Measurements from ENCODE around the gene GCA.

The GCA gene

GRCh38 chr2:162330881-162331280, 13.1 kb upstream of the GCA start:
- H3K27me3 ChIP-seq (ENCODE audit: insufficient read depth, low read length) = no peaks in the 10 kb centered on the region
- H3K36me3 ChIP-seq (ENCODE audit: insufficient read depth, low read length) = no peaks in the 10 kb centered on the region
- 83% methylated on average over 1 of the region's 1 CpG for WGBS
- no peaks in the 10 kb centered on the region for H3K4me1 ChIP-seq (ENCODE audit: insufficient read depth, low read length)
- H3K4me3 ChIP-seq (ENCODE audit: low read length) = no peak overlapping the region
- no peak overlapping the region for H3K27ac ChIP-seq (ENCODE audit: low read depth, low read length)
- H3K9me3 ChIP-seq (ENCODE audit: insufficient read depth, low read depth, low read length) = no peaks in the 10 kb centered on the region
- H3K9ac ChIP-seq (ENCODE audit: low read depth, low read length) = no peak overlapping the region

DNA sequence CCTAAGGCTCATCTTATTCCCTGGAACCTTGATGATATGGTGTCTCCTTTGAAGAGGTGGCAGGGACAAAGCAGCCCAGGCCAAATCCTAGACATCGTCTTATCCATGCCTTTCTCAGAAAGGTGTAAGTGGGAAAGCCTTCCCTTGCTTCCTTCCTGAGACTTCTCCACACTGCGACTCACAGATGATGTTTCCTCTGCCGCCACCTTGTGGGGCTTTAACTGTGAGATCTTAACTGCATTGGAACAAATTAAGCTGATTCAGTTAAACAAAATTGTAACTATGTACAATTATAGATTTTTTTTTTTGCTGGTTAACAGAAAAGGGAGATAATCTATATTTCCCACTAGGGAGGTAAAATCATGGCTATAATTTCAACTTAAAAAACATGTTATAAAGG, 10.0 kb upstream of the GCA start:
- WGBS = 36% methylated on average over 3 of the region's 3 CpGs
- Histone ChIP-seq H3K4me1 (ENCODE audit: insufficient read depth, low read length) (no peaks in the 10 kb centered on the region), H3K9me3 (ENCODE audit: insufficient read depth, low read depth, low read length) (no peaks in the 10 kb centered on the region), H3K4me3 (ENCODE audit: low read length) (no peak overlapping the region), H3K9ac (ENCODE audit: low read depth, low read length) (no peak overlapping the region), H3K27me3 (ENCODE audit: insufficient read depth, low read length) (no peaks in the 10 kb centered on the region), H3K36me3 (ENCODE audit: insufficient read depth, low read length) (no peaks in the 10 kb centered on the region), H3K27ac (ENCODE audit: low read depth, low read length) (no peak overlapping the region)

- H3K36me3 ChIP-seq (ENCODE audit: insufficient read depth, low read length) = no peaks in the 10 kb centered on the region
- H3K27ac ChIP-seq (ENCODE audit: low read depth, low read length) = no peak overlapping the region
- no peaks in the 10 kb centered on the region for H3K4me1 ChIP-seq (ENCODE audit: insufficient read depth, low read length)
- WGBS = 100% methylated on average over 1 of the region's 2 CpGs
- H3K4me3 ChIP-seq (ENCODE audit: low read length) = no peak overlapping the region
- no peaks in the 10 kb centered on the region for H3K9me3 ChIP-seq (ENCODE audit: insufficient read depth, low read depth, low read length)
- peaks cover 8% of the 10 kb centered on the region; the same call in 1 of the 2 replicates for H3K27me3 ChIP-seq (ENCODE audit: insufficient read depth, low read length)
- H3K9ac ChIP-seq (ENCODE audit: low read depth, low read length) = no peak overlapping the region
Observed at GRCh38 chr2:162337868-162338267, 6.1 kb upstream of the GCA start.

DNA sequence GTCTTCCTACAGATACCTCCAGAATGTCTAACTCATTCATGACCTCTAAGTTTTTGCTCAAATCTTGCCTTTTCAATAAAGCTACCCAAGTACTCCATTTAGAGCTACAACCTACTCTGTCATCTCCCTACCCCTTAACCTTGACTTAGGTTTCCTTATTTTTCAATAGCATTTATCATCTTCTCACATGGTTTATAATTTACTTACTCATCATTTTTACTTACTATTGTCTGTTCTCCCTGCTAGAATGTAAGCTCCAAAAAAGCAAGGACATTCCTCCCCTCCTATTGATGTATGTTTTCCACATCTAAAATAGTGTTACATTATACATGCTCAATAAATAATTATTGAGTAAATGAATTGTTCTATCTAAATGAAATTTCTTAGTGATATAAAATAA, 3.1 kb upstream of the GCA start:
- peaks cover 7% of the 10 kb centered on the region; the same call in 1 of the 2 replicates for H3K4me1 ChIP-seq (ENCODE audit: insufficient read depth, low read length)
- no peaks in the 10 kb centered on the region for H3K9me3 ChIP-seq (ENCODE audit: insufficient read depth, low read depth, low read length)
- H3K9ac ChIP-seq (ENCODE audit: low read depth, low read length) = no peak overlapping the region
- H3K4me3 ChIP-seq (ENCODE audit: low read length) = no peak overlapping the region
- H3K27me3 ChIP-seq (ENCODE audit: insufficient read depth, low read length) = peaks cover 12% of the 10 kb centered on the region; the same call in 1 of the 2 replicates
- no peaks in the 10 kb centered on the region for H3K36me3 ChIP-seq (ENCODE audit: insufficient read depth, low read length)
- H3K27ac ChIP-seq (ENCODE audit: low read depth, low read length) = no peak overlapping the region

GRCh38 chr2:162342321-162342720, 1.6 kb upstream of the GCA start:
- Histone ChIP-seq H3K9me3 (ENCODE audit: insufficient read depth, low read depth, low read length) (no peaks in the 10 kb centered on the region), H3K27ac (ENCODE audit: low read depth, low read length) (no peak overlapping the region), H3K4me1 (ENCODE audit: insufficient read depth, low read length) (peaks cover 7% of the 10 kb centered on the region; the same call in 1 of the 2 replicates), H3K4me3 (ENCODE audit: low read length) (no peak overlapping the region), H3K9ac (ENCODE audit: low read depth, low read length) (no peak overlapping the region), H3K36me3 (ENCODE audit: insufficient read depth, low read length) (no peaks in the 10 kb centered on the region), H3K27me3 (ENCODE audit: insufficient read depth, low read length) (peaks cover 12% of the 10 kb centered on the region; the same call in 1 of the 2 replicates)
- WGBS = 85% methylated on average over 3 of the region's 3 CpGs

GRCh38 chr2:162342841-162343240, 1.1 kb upstream of the GCA start:
- H3K27ac ChIP-seq (ENCODE audit: low read depth, low read length) = no peak overlapping the region
- peaks cover 12% of the 10 kb centered on the region; the same call in 1 of the 2 replicates for H3K27me3 ChIP-seq (ENCODE audit: insufficient read depth, low read length)
- WGBS = 97% methylated on average over 2 of the region's 2 CpGs
- no peaks in the 10 kb centered on the region for H3K9me3 ChIP-seq (ENCODE audit: insufficient read depth, low read depth, low read length)
- peaks cover 7% of the 10 kb centered on the region; the same call in 1 of the 2 replicates for H3K4me1 ChIP-seq (ENCODE audit: insufficient read depth, low read length)
- H3K9ac ChIP-seq (ENCODE audit: low read depth, low read length) = no peak overlapping the region
- H3K4me3 ChIP-seq (ENCODE audit: low read length) = no peak overlapping the region
- no peaks in the 10 kb centered on the region for H3K36me3 ChIP-seq (ENCODE audit: insufficient read depth, low read length)

DNA sequence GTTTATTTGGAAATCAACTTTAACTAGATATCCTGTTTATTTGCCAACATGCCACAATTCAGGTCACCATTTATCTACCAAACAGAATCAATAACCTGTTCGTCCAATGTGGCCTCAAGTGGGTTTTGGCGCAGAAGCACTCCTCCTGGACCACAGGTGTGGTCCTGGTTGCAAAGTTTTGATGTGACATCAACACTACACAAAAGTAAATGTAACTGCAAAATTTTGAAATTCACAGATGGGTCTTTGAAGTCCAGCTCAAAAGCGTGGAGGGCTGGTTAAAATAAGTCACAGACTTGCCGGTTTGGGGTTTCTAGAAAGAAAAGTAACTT, 474 bp upstream of the GCA start:
- peaks cover 12% of the 10 kb centered on the region; the same call in 1 of the 2 replicates for H3K27me3 ChIP-seq (ENCODE audit: insufficient read depth, low read length)
- H3K36me3 ChIP-seq (ENCODE audit: insufficient read depth, low read length) = no peaks in the 10 kb centered on the region
- peaks cover 7% of the 10 kb centered on the region; the same call in 1 of the 2 replicates for H3K4me1 ChIP-seq (ENCODE audit: insufficient read depth, low read length)
- peak overlapping the region; percentile 83 for H3K4me3 ChIP-seq (ENCODE audit: low read length)
- WGBS = 57% methylated on average over 4 of the region's 4 CpGs
- peak overlapping the region; percentile 56; the same call in 1 of the 2 replicates for H3K9ac ChIP-seq (ENCODE audit: low read depth, low read length)
- no peak overlapping the region for H3K27ac ChIP-seq (ENCODE audit: low read depth, low read length)
- no peaks in the 10 kb centered on the region for H3K9me3 ChIP-seq (ENCODE audit: insufficient read depth, low read depth, low read length)

GRCh38 chr2:162344617-162344950, 652 bp downstream of the GCA start:
- peaks cover 7% of the 10 kb centered on the region; the same call in 1 of the 2 replicates for H3K4me1 ChIP-seq (ENCODE audit: insufficient read depth, low read length)
- H3K27me3 ChIP-seq (ENCODE audit: insufficient read depth, low read length) = peaks cover 12% of the 10 kb centered on the region; the same call in 1 of the 2 replicates
- peak overlapping the region; percentile 79 for H3K9ac ChIP-seq (ENCODE audit: low read depth, low read length)
- no peaks in the 10 kb centered on the region for H3K36me3 ChIP-seq (ENCODE audit: insufficient read depth, low read length)
- peak overlapping the region; percentile 31; the same call in 1 of the 2 replicates for H3K27ac ChIP-seq (ENCODE audit: low read depth, low read length)
- 18% methylated on average over 7 of the region's 8 CpGs for WGBS
- H3K4me3 ChIP-seq (ENCODE audit: low read length) = peak overlapping the region; percentile 83
- H3K9me3 ChIP-seq (ENCODE audit: insufficient read depth, low read depth, low read length) = no peaks in the 10 kb centered on the region

DNA sequence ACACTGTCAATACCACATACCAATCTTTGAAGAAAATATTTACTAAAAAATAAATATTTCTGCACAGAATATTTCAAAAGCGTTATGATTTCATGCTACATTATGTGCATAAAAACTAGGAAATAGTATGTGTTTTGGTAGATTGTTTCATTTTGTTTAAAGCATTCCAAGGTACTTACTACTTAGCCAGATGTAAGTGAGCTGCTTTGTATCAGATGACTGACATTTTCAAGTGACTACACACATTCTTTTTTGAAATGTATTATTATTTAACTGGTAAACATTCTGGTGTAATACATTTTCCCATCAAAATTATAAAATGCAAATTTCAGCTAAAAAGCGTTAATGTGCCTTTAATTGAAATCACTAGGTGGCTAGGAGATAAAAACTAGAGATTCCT, 21.5 kb downstream of the GCA start:
- H3K27me3 ChIP-seq (ENCODE audit: insufficient read depth, low read length) = no peaks in the 10 kb centered on the region
- H3K36me3 ChIP-seq (ENCODE audit: insufficient read depth, low read length) = peaks cover 6% of the 10 kb centered on the region; the same call in 1 of the 2 replicates
- no peak overlapping the region for H3K9ac ChIP-seq (ENCODE audit: low read depth, low read length)
- H3K9me3 ChIP-seq (ENCODE audit: insufficient read depth, low read depth, low read length) = no peaks in the 10 kb centered on the region
- 100% methylated on average over 1 of the region's 2 CpGs for WGBS
- H3K4me3 ChIP-seq (ENCODE audit: low read length) = no peak overlapping the region
- H3K27ac ChIP-seq (ENCODE audit: low read depth, low read length) = no peak overlapping the region
- no peaks in the 10 kb centered on the region for H3K4me1 ChIP-seq (ENCODE audit: insufficient read depth, low read length)

DNA sequence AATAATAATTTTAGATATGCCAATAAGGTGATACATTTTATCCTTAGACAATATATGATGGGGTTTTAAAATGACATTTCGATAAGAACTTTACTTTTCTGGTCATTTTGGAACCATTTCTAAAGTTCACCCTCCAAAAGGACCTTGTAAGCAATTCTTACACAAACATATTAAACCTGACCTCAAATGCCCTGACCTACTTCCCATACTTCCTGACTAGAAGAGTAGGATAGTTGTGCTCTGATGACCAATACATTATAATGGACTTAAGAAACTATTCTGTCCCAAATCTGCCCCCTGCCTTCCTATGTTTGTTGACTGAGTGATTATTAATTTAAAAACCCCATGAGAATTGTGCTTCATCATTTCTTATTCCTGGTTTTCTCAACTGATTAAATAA, 24.6 kb downstream of the GCA start:
- Histone ChIP-seq H3K9me3 (ENCODE audit: insufficient read depth, low read depth, low read length) (no peaks in the 10 kb centered on the region), H3K36me3 (ENCODE audit: insufficient read depth, low read length) (no peaks in the 10 kb centered on the region), H3K9ac (ENCODE audit: low read depth, low read length) (no peak overlapping the region), H3K4me3 (ENCODE audit: low read length) (no peak overlapping the region), H3K27me3 (ENCODE audit: insufficient read depth, low read length) (no peaks in the 10 kb centered on the region), H3K27ac (ENCODE audit: low read depth, low read length) (no peak overlapping the region), H3K4me1 (ENCODE audit: insufficient read depth, low read length) (no peaks in the 10 kb centered on the region)
- WGBS = no CpG with 5 or more reads among the region's 1 CpG

- WGBS = 88% methylated on average over 1 of the region's 1 CpG
- no peak overlapping the region for H3K4me3 ChIP-seq (ENCODE audit: low read length)
- H3K9me3 ChIP-seq (ENCODE audit: insufficient read depth, low read depth, low read length) = no peaks in the 10 kb centered on the region
- H3K27me3 ChIP-seq (ENCODE audit: insufficient read depth, low read length) = no peaks in the 10 kb centered on the region
- no peak overlapping the region for H3K27ac ChIP-seq (ENCODE audit: low read depth, low read length)
- no peaks in the 10 kb centered on the region for H3K4me1 ChIP-seq (ENCODE audit: insufficient read depth, low read length)
- no peaks in the 10 kb centered on the region for H3K36me3 ChIP-seq (ENCODE audit: insufficient read depth, low read length)
- no peak overlapping the region for H3K9ac ChIP-seq (ENCODE audit: low read depth, low read length)
Observed at GRCh38 chr2:162369551-162369950, 25.6 kb downstream of the GCA start.

DNA sequence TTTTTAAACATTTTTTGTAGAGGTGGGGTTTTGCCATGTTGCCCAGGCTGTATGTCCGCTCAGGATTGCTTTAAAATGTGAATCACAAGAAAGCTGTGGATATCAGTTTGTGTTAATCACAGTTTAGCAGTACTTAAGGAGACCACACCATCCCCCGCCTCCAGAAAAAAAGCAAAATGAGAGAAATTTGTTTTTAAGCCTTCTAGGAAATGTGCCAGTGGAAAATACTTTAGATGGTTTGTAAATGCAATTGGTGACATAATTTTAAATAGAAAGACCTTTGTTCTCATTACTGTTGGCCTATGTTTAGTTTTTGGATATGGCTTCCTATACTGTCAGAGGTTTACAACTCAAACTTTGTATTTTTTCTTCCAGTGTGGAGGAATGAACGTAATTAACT, 27.0 kb downstream of the GCA start:
- WGBS = 100% methylated on average over 3 of the region's 3 CpGs
- no peaks in the 10 kb centered on the region for H3K9me3 ChIP-seq (ENCODE audit: insufficient read depth, low read depth, low read length)
- H3K36me3 ChIP-seq (ENCODE audit: insufficient read depth, low read length) = no peaks in the 10 kb centered on the region
- H3K27ac ChIP-seq (ENCODE audit: low read depth, low read length) = no peak overlapping the region
- no peak overlapping the region for H3K4me3 ChIP-seq (ENCODE audit: low read length)
- H3K4me1 ChIP-seq (ENCODE audit: insufficient read depth, low read length) = no peaks in the 10 kb centered on the region
- no peak overlapping the region for H3K9ac ChIP-seq (ENCODE audit: low read depth, low read length)
- no peaks in the 10 kb centered on the region for H3K27me3 ChIP-seq (ENCODE audit: insufficient read depth, low read length)

Measured in HUES64 (cell line).